GM18861 (cell line): ENCODE measurements around the gene PRMT2.

Source experiments
- ATAC-seq: cut with Tn5 transposase; IDR thresholded peaks from one replicate; pipeline ENCODE4 v1.9.1; 2021; ENCODE audit not compliant: unreplicated experiment

Gene PRMT2

DNA sequence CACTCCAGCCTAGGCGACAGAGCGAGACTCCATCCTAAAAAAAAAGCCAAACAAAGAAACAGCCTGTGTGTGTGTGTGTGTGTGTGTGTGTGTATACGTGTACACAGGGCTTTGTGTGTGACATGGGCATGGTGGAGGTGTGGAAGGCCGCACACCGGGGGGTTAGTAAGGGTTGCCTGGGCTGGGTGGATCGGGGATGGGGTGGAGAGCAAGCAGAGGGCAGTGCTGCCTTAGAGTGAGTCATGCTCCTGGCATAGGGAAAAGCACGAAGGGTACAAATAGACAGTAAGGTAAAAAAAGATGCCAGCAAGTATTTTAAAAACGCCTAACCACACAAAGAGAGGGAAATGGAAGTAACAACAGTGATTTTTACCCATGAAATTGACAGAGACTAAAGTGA, 6.2 kb downstream of the PRMT2 start:
- ATAC-seq = no peak

DNA sequence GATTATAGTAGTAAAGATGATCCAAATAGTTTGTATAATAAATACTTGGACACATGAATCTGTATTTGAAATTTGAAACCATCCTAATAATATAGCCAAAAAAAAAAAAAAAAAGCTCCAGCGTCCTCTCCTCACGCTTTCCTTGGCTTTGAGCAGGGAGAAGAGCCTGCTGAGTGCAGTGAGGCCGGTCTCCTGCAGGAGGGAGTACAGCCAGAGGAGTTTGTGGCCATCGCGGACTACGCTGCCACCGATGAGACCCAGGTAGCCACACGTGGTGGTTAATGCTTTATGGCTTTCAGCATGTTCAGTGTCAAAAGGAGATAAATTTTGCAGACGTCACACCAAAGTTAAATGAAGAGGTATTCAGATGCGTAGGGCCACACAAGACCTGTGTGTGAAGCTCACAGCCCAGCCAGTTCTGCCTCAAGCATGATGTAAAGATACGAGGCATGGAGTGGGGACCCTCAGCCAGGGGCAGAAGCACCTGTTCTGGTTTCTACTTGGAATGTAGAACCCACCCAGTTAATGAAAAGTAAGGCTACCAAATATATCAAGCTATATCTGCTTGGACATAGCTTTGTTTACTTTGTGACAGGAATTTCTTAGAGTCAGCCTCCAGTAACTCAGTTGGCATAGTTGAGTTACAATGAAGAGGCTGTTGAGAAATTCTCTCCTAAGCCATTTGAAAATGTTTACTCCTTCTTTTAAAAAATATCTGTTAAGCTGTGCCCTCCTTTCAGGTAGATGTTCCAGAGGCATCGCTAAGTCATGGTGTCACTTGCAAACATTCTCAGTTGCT, 8.1 kb downstream of the PRMT2 start:
- no peak for ATAC-seq

DNA sequence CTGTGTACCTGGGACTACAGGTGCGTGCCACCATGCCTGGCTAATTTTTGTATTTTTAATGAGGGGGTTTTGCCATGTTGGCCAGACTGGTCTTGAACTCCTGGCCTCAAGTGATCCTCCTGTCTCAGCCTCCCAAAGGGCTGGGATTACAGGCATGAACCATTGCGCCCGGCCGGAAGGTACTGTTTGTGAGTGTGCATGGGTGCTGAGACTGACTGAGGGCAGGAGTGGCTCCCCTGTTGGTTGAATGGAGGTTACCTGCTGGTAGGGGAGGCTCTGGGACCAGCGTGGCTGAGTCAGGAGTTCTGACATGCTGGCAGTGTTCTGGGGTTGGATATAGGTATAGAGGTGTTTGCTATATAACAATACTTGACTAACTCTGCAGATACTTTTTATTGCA, 10.4 kb downstream of the PRMT2 start:
- no peak for ATAC-seq

DNA sequence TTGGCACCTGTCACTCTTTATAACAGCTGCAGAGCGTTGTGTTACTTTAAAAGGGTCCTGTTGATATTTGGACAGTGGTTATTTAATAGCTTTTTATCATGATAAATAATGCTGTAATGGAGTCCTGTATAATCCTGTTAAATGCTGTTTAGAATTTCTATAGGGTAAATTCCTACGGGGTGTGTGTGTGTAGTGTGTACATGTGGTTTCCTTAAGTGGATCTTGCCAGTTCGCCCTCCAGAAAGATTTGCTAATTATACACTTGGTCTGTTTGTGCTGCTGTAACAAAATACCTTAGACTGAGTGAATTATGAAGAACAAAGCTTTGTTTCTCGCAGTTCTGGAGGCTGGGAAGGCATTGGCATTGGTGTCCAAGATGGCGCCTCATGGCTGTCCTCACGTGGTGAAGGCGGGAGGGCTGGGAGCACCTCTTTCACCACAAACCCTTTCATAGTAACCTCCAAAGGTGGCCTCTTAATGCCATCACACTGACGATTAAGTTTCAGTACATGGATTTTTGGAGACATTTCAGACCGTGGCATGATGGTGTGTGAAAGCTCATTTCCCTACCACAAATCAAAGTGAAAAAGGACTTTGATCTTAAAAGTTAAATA, 11.2 kb downstream of the PRMT2 start:
- ATAC-seq = no peak

DNA sequence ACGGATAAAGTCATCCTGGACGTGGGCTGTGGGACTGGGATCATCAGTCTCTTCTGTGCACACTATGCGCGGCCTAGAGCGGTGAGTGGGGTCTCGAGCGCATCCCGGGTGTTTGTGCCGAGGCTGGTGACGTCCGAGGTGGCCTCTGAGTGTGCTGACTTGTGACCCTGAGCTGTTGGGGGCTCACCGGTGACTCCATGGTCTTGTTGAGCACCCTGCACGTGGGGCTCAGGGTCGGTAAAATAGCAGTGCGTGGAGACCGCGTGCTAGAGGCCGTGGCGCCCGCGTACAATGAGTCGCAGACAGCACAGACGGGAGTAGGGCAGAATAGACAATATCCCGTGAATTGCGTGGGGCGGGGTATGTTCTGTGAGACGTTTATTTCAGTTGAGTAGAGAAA, 13.1 kb downstream of the PRMT2 start:
- no peak for ATAC-seq

DNA sequence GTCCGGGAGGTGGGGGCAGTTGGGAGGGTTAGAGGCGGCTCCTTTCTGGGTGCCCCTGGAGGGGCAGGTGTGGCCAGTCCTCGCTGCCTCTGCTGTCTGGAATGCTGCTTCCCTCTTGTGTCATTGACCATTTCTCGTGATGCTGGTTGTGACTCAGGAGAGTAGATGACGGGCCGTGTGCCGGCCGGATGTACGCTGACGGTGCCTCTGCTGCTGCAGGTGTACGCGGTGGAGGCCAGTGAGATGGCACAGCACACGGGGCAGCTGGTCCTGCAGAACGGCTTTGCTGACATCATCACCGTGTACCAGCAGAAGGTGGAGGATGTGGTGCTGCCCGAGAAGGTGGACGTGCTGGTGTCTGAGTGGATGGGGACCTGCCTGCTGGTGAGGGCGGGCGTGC, 13.9 kb downstream of the PRMT2 start:
- no peak for ATAC-seq

DNA sequence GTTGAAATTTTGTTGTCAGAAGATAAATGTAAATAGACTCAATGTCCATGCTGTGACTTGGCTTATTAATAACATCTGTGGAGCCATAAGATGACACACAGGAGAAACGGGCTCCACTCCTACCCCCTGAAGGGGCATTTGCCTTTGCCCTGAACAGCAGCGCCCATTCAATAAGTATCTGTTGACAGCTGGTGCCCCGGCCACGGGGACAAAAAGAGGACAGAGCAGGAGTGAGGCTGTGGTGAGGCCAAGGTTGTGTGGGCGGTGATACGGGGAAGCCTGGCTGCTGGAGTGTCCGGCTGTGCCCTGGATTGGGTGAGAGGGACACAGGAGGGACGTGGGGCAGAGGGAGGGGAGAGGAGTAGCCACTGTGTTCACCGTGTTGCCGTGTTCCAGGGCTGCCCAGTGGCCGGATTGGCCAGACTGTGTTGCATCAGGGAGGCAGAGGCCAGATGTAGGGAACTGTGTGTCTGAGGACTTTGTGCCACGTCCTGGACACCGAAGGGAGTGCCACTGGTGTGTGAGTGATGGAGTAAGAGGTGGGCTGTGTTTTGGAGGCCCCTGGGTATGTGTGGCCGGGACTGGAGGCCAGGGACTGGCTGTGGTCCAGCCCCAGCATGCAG, 15.1 kb downstream of the PRMT2 start:
- ATAC-seq = no peak

DNA sequence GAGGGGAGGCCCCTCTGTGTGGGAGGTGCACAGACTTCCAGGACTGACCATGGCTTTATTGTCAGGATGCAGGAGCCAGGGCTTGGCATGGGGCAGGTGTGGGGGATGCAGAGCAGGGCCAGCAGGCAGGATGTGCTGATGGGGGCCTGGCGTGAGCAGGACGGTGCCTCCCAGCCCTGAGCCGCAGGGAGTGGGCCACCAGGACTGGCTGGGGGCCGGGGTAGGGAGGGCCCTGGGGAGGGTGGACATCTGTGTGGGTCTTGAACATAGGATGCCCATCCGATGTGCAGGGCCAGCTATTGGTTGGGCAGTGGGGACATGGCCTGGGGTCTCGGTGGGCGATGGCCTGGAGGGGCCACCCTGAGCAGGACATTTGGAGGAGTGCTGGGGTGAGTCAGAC, 15.6 kb downstream of the PRMT2 start:
- ATAC-seq = no peak

DNA sequence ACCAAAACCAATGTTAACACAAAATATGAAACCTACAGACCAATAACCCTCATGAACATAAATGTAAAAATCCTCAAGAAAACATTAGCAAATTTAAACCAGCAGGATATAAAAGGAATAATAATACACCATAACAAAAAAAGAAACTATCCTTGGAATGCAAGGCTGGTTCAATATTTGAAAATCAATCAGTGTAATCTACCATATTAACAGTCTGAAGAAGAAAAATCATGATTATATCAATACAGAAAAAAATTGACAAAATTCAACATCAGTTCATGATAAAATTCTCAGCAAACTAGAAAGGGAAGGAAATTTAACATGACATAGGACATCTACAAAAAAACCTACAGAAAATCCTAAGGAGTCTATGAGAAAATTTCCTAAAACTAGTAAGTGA, 19.8 kb downstream of the PRMT2 start:
- no peak for ATAC-seq

DNA sequence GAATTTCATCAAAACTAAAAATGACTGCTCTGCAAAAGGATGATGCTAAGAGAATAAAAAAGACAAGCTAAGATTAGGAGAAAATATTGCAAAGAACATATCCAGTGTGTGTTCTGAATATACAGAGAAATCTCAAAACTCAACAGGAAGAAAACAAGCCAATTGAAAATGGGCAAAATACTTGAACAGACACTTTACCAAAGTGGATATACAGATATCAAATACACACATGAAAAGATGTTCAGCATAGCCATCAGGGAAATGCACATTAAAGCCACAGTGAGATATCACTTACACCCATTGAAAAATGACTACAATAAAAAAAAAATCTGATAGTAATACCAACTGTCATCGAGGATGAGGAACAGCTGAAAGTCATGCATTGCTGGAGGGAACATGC, 21.3 kb downstream of the PRMT2 start:
- no peak for ATAC-seq

DNA sequence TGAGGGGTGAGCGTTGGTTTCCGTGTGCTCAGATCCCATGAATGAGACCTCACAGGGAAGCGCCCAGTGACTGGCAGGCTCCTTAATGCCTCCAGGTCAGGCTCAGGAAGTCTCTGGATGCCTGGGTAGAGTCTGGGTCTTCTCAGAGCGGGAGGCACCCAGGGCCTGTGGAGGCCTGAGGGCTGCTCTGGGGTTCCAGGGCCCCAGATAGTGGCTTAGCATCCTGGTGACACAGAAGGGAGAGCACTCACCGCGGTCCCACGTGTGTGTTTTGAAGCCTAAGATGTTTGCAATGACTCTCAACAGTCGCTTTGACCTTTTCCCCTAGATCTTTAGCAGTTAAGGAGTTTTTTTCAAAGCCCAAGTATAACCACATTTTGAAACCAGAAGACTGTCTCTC, 25.0 kb downstream of the PRMT2 start:
- ATAC-seq = no peak

DNA sequence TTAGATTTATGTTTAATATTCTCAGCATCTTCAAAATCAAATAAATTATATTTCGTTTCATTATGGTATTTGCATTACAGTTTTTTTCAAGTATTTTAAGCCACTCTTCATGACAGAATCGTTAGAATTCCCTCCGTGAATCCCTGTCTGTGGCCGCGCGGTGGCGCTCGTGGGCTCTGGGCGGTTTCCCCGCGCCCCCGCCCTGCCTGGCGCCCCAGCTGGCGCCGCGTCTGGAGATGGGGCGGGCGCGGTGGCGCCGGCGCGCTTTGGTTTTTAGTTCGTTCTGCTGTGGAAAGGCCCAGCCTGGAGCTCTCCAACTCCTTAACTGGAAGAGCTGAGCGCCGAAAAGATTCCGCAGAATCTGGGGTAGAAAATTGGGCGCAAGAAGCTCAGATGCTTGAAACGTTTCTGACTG, 25.7 kb downstream of the PRMT2 start:
- no peak for ATAC-seq

DNA sequence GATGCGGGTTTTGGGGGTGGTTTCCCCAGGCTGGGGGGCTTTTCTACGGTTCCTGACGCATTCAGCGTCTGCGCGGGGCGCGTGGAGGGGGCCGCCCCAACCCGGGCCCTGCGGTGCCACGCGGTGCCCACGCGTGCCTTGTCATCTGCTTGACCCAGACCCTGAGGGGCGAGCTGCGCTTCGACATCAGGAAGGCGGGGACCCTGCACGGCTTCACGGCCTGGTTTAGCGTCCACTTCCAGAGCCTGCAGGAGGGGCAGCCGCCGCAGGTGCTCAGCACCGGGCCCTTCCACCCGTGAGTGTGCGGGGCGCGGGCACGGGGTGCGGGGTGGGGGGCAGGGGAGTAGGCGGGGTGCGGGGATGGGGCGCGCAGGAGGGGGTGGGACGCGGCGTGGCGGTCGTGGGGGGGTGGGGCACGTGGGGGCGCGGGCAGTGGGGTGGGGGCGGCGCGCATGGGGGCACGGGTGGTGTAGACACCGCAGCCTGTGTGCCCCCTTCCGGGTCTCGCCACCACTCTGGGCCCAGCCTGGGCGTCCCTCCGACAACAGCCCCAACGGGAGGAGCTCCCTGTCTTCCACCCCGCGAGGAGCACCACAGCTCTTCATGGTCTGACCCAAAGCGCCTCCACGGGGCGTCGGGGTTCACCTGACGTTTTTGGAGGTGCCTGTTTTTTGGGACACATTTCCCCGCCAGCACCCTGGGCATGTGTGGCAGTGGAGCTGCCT, 26.3 kb downstream of the PRMT2 start:
- ATAC-seq = no peak

DNA sequence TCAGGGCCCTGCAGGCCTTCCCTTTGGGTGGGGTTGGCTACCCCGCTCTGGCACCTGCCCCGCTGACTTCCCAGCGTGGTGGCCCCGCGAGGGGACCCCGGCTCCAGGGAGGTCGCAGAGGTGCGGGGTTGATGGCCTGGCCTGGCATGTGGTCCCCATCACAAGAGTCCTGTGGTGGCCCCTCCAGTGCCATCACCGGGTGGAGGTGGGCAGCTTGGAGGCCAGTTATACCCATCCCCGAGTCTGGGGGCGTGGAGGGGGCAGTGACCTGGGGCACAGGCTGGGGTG, 26.8 kb downstream of the PRMT2 start:
- ATAC-seq = no peak

DNA sequence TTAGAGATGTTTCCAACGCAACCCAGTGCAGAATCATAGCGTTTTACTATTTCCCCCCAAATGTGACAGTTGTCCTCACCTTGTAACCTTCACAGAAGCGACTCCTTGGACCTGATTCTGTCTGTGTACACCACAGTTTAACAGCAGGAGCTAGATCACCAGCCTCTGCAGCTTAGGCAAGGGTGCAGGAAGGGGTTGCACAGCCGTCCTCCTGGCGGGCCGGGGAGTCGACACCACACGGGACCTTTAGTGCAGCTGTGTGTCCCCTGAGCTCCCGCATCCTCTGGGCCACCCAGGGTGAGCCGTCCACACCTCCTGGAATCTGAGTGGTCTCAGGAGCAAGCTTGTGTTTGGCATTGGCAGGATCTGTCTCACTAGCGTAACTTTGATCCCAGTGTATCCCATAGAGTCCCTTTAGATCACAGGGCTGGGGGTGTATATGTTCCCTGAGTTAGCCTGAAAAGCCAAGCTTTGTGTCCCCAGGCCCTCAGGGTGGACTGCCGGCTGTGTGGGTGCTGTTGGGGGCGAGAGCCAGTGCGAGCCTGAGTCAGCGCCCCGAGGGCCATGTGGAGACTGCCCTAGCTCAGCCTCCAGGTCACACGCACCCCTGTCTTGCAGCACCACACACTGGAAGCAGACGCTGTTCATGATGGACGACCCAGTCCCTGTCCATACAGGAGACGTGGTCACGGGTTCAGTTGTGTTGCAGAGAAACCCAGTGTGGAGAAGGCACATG, 27.5 kb downstream of the PRMT2 start:
- ATAC-seq = no peak

DNA sequence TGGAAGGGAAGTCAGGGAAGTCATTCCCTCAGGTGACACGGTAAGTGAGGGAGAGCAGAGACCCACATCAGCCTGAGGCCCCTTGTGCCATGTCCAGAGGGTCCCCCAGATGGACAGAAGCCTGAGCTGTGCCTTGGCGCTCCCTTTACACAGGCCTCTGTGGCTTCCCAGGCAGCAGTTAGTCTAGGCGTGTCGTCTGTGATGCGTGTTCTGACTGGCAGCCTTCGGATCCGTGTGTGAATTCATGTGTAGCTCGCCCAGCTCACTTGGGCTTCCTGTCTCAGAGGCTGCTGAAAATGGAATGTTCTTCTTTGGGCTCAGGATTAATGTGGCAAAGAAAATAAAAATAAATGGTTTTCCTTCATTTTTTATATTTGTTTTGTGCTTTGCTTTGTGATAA, 28.3 kb downstream of the PRMT2 start:
- no peak for ATAC-seq

DNA sequence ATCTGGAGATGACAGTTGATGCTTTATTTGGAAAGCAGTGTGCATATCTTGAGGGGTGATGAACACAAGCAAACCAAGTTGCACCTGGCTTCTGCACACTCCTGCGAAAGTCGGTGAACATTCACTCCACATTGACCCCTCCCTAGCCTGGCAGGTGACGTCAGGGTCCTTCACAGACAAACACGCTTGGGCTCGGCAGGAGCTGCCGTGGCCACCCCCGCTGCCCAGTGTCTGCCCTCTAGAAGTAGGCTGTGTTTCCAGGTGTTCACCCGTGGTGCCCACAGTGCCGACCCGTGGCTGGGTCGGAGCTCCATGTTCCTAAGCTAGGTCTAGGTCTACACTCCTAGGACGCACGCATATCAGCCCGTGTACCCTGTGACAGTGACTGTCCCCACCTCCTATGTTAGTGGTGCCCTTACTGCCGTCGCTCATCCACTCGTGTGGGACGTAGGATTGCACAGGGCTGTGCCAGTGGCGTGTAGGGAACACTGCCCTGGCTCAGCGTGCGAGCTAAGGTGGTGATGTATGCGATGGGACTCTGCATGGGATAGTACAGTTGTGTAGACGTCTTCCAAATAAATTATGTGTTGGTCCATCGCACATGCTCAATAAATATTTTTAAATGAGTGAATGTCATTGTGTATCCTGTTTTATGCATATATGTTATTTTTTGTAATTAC, 29.0 kb downstream of the PRMT2 start:
- no peak for ATAC-seq

DNA sequence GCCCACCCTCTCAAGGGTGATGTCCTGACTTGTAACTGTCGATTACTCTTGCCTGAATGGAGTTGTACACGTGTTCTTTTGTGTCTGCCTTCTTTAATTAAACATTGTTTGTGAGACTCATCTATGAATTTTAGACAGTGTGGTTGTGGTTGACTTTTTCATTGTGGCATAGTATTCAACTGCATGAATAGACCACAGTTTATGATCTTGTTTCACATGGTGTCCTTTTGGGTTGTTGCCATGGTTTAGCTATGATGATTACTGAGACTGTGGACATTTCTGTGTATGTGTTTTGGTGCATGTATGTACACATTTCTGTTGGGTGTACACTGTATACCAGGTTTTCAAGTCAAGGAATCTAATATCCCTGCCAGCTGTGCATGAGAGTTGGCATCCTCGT, 30.1 kb downstream of the PRMT2 start:
- ATAC-seq = no peak

DNA sequence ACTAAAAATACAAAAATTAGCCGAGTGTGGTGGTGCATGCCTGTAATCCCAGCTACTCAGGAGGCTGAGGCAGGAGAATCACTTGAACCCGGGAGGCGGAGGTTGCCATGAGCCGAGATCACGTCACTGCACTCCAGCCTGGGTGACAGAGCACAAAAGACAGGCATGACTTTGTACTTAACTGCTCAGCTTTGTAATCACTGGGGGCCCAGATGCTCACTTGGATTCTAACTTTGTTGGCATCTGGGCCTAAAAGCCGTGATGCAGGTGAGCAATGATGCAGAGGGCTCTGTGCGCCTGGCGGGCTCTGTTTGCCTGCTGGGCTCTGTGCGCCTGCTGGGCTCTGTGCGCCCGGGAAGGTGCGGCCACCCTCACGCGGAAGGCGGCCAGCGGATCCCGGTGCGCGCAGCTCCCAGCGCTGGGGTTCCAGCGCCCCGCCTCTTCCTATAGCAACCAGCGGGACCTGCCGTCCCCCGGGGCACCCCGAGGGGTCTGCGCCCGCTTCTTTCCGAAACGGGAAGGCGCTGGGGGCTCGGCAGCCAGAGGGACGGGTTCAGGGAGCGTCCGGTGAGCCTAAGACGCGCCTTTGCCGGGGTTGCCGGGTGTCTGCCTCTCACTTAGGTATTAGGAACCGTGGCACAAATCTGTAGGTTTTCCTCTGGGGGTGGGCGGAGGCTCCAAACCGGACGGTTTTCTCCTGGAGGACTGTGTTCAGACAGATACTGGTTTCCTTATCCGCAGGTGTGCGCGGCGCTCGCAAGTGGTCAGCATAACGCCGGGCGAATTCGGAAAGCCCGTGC, 31.7 kb downstream of the PRMT2 start:
- ATAC-seq = no peak
